Measurements from ENCODE around the gene AQP9.
"Not testable (repeated sequence)": the region's sequence is repeated elsewhere in the genome, so short reads cannot be mapped to it uniquely, and the experiment has no call there.

AQP9 gene

DNA sequence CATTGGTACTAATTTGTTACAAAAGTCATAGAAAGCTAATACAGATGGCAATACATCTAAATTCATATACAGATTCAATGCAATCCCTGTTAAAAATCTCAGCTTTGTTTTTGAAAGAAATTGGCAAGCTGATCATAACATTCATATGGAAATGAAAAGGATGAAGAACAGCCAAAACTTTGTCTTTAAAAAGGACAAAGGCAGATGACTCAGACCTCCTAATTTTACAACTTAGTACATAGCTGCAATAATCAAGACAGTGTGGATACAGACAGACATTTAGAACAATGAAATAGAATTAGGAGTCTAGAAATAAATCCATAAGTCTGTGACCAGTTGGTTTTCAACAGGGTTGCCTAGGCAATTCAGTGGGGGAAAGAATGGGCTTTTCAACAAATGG lies 63.3 kb downstream of the AQP9 start:
- Histone ChIP-seq H3K4me1 (ENCODE audit: low read length) (no peaks in the 10 kb centered on the region), H3K4me3 (ENCODE audit: low read length) (no peak overlapping the region), H3K9ac (ENCODE audit: low read length) (no peak overlapping the region), H3K27ac (ENCODE audit: low read length) (no peak overlapping the region), H3K9me3 (replicated peaks; ENCODE audit: insufficient read depth, low read length) (no peaks in the 10 kb centered on the region), H3K9me2 (replicated peaks; ENCODE audit: insufficient read depth, low read length) (no peaks in the 10 kb centered on the region), H3K36me3 (replicated peaks; ENCODE audit: insufficient read depth, low read length) (no peaks in the 10 kb centered on the region), H3K79me2 (ENCODE audit: low read length) (no peaks in the 10 kb centered on the region), H3K4me2 (ENCODE audit: low read depth, low read length) (no peak overlapping the region), H2AFZ (ENCODE audit: low read length) (no peak overlapping the region), H3K27me3 (replicated peaks; ENCODE audit: insufficient read depth, low read length) (no peaks in the 10 kb centered on the region), H4K20me1 (ENCODE audit: insufficient read depth, low read length) (no peaks in the 10 kb centered on the region), H3F3A (ENCODE audit: insufficient read depth, low read length) (no peaks in the 10 kb centered on the region)
- TF ChIP-seq, protein P1, sequence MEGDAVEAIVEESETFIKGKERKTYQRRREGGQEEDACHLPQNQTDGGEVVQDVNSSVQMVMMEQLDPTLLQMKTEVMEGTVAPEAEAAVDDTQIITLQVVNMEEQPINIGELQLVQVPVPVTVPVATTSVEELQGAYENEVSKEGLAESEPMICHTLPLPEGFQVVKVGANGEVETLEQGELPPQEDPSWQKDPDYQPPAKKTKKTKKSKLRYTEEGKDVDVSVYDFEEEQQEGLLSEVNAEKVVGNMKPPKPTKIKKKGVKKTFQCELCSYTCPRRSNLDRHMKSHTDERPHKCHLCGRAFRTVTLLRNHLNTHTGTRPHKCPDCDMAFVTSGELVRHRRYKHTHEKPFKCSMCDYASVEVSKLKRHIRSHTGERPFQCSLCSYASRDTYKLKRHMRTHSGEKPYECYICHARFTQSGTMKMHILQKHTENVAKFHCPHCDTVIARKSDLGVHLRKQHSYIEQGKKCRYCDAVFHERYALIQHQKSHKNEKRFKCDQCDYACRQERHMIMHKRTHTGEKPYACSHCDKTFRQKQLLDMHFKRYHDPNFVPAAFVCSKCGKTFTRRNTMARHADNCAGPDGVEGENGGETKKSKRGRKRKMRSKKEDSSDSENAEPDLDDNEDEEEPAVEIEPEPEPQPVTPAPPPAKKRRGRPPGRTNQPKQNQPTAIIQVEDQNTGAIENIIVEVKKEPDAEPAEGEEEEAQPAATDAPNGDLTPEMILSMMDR (IDR thresholded peaks at IDR 0.05; ENCODE audit: low read length), result no peak
- no peak for TF ChIP-seq EZH2phosphoT487 (IDR thresholded peaks at IDR 0.05; ENCODE audit: low read length)
- no peak for TF ChIP-seq EZH2 (optimal IDR thresholded peaks at IDR 0.05; ENCODE audit: low read depth, low read length)
- DNase-seq, result no peak

GRCh38 chr15:58203537-58203936 lies 65.4 kb downstream of the AQP9 start:
- H3K9ac ChIP-seq (ENCODE audit: low read length), result no peak overlapping the region
- no peak overlapping the region for H3K4me2 ChIP-seq (ENCODE audit: low read depth, low read length)
- DNase-seq, result no peak

GRCh38 chr15:58206151-58206550 lies 68.0 kb downstream of the AQP9 start:
- Histone ChIP-seq H3K4me3 (ENCODE audit: low read length) (no peak overlapping the region), H3F3A (ENCODE audit: insufficient read depth, low read length) (no peaks in the 10 kb centered on the region), H4K20me1 (ENCODE audit: insufficient read depth, low read length) (no peaks in the 10 kb centered on the region), H3K9ac (ENCODE audit: low read length) (no peak overlapping the region), H3K9me3 (replicated peaks; ENCODE audit: insufficient read depth, low read length) (no peaks in the 10 kb centered on the region), H2AFZ (ENCODE audit: low read length) (no peak overlapping the region), H3K27me3 (replicated peaks; ENCODE audit: insufficient read depth, low read length) (no peaks in the 10 kb centered on the region), H3K79me2 (ENCODE audit: low read length) (no peaks in the 10 kb centered on the region), H3K36me3 (replicated peaks; ENCODE audit: insufficient read depth, low read length) (no peaks in the 10 kb centered on the region), H3K9me2 (replicated peaks; ENCODE audit: insufficient read depth, low read length) (no peaks in the 10 kb centered on the region), H3K27ac (ENCODE audit: low read length) (no peak overlapping the region), H3K4me1 (ENCODE audit: low read length) (no peaks in the 10 kb centered on the region), H3K4me2 (ENCODE audit: low read depth, low read length) (no peak overlapping the region)
- no peak for DNase-seq
- TF ChIP-seq EZH2 (optimal IDR thresholded peaks at IDR 0.05; ENCODE audit: low read depth, low read length) (no peak), EZH2phosphoT487 (IDR thresholded peaks at IDR 0.05; ENCODE audit: low read length) (no peak)
- TF ChIP-seq, protein P1 (IDR thresholded peaks at IDR 0.05; ENCODE audit: low read length), result no peak

More at GRCh38 chr15:58203537-58203936, 65.4 kb downstream of the AQP9 start:
- Histone ChIP-seq H3K4me1 (ENCODE audit: low read length) (no peaks in the 10 kb centered on the region), H3K79me2 (ENCODE audit: low read length) (no peaks in the 10 kb centered on the region), H3K4me3 (ENCODE audit: low read length) (no peak overlapping the region), H4K20me1 (ENCODE audit: insufficient read depth, low read length) (no peaks in the 10 kb centered on the region), H3K27me3 (replicated peaks; ENCODE audit: insufficient read depth, low read length) (no peaks in the 10 kb centered on the region), H3K36me3 (replicated peaks; ENCODE audit: insufficient read depth, low read length) (no peaks in the 10 kb centered on the region), H3F3A (ENCODE audit: insufficient read depth, low read length) (no peaks in the 10 kb centered on the region), H3K9me3 (replicated peaks; ENCODE audit: insufficient read depth, low read length) (no peaks in the 10 kb centered on the region), H3K9me2 (replicated peaks; ENCODE audit: insufficient read depth, low read length) (no peaks in the 10 kb centered on the region), H3K27ac (ENCODE audit: low read length) (no peak overlapping the region), H2AFZ (ENCODE audit: low read length) (no peak overlapping the region)
- TF ChIP-seq, protein P1 (IDR thresholded peaks at IDR 0.05; ENCODE audit: low read length), result no peak
- TF ChIP-seq EZH2 (optimal IDR thresholded peaks at IDR 0.05; ENCODE audit: low read depth, low read length) (no peak), EZH2phosphoT487 (IDR thresholded peaks at IDR 0.05; ENCODE audit: low read length) (no peak)

DNA sequence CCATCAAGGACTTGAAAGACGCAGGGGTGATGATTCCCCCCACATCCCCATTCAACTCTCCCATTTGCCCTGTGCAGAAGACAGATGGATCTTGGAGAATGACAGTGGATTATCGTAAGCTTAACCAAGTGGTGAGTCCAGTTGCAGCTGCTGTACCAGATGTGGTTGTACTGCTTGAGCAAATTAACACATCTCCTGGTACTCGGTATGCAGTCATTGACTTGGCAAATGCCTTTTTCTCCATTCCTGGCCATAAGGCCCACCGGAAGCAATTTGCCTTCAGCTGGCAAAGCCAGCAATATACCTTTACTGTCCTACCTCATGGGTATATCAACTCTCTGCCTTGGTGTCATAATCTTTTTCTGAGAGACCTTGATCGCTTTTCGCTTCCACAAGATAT lies 70.0 kb downstream of the AQP9 start:
- not testable (repeated sequence) for H3K9ac ChIP-seq (ENCODE audit: low read length); H2AFZ ChIP-seq (ENCODE audit: low read length); H3K79me2 ChIP-seq (ENCODE audit: low read length); H3K4me1 ChIP-seq (ENCODE audit: low read length); H3F3A ChIP-seq (ENCODE audit: insufficient read depth, low read length); H3K4me2 ChIP-seq (ENCODE audit: low read depth, low read length); H3K4me3 ChIP-seq (ENCODE audit: low read length); H3K27me3 ChIP-seq (replicated peaks; ENCODE audit: insufficient read depth, low read length); DNase-seq; H3K9me2 ChIP-seq (replicated peaks; ENCODE audit: insufficient read depth, low read length); H3K36me3 ChIP-seq (replicated peaks; ENCODE audit: insufficient read depth, low read length); H3K9me3 ChIP-seq (replicated peaks; ENCODE audit: insufficient read depth, low read length); H3K27ac ChIP-seq (ENCODE audit: low read length); H4K20me1 ChIP-seq (ENCODE audit: insufficient read depth, low read length)

DNA sequence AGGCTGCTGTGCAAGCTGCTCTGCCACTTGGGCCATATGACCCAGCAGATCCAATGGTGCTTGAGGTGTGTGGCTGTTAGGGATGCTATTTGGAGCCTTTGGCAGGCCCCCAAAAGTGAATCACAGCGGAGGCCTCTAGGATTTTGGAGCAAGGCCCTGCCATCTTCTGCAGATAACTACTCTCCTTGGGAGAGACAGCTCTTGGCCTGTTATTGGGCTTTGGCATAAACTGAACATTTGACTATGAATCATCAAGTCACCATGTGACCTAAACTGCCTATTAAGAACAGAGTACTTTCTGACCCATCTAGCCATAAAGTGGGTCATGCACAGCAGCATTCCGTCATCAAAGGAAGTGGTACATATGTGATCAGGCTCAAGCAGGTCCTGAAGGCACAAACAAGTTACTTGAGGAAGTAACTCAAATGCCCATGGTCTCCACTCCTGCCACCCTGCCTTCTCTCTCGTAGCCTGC lies 70.9 kb downstream of the AQP9 start:
- not testable (repeated sequence) for H3K4me2 ChIP-seq (ENCODE audit: low read depth, low read length); H3K27me3 ChIP-seq (replicated peaks; ENCODE audit: insufficient read depth, low read length); H4K20me1 ChIP-seq (ENCODE audit: insufficient read depth, low read length); H3K79me2 ChIP-seq (ENCODE audit: low read length); H3K36me3 ChIP-seq (replicated peaks; ENCODE audit: insufficient read depth, low read length); H3K9me2 ChIP-seq (replicated peaks; ENCODE audit: insufficient read depth, low read length); H3K27ac ChIP-seq (ENCODE audit: low read length); H3F3A ChIP-seq (ENCODE audit: insufficient read depth, low read length); H2AFZ ChIP-seq (ENCODE audit: low read length); H3K4me3 ChIP-seq (ENCODE audit: low read length); H3K4me1 ChIP-seq (ENCODE audit: low read length); H3K9me3 ChIP-seq (replicated peaks; ENCODE audit: insufficient read depth, low read length); H3K9ac ChIP-seq (ENCODE audit: low read length); DNase-seq

- H3K27ac ChIP-seq (ENCODE audit: low read length), result not testable (repeated sequence)
Observed at GRCh38 chr15:58210031-58210430, 71.8 kb downstream of the AQP9 start.

More at GRCh38 chr15:58210031-58210430, 71.8 kb downstream of the AQP9 start:
- not testable (repeated sequence) for H3K36me3 ChIP-seq (replicated peaks; ENCODE audit: insufficient read depth, low read length); H3K9me2 ChIP-seq (replicated peaks; ENCODE audit: insufficient read depth, low read length); H3K9ac ChIP-seq (ENCODE audit: low read length); DNase-seq; H3K4me3 ChIP-seq (ENCODE audit: low read length); H2AFZ ChIP-seq (ENCODE audit: low read length); H3K9me3 ChIP-seq (replicated peaks; ENCODE audit: insufficient read depth, low read length); H3F3A ChIP-seq (ENCODE audit: insufficient read depth, low read length); H4K20me1 ChIP-seq (ENCODE audit: insufficient read depth, low read length); H3K4me2 ChIP-seq (ENCODE audit: low read depth, low read length); H3K4me1 ChIP-seq (ENCODE audit: low read length); H3K27me3 ChIP-seq (replicated peaks; ENCODE audit: insufficient read depth, low read length); H3K79me2 ChIP-seq (ENCODE audit: low read length)
